B cell (primary cell): Measurements from ENCODE around the gene ADORA2B.

Experiments used
- EZH2 ChIP-seq: IDR thresholded peaks from 2 replicates; pipeline ENCODE4 v1.6.1; 2012; ENCODE audit warnings: borderline replicate concordance, low read depth, mild to moderate bottlenecking, moderate library complexity, low read length; ENCODE audit not compliant: insufficient read depth, poor library complexity, severe bottlenecking
- TF ChIP-seq, protein P1 (sequence below): fragments of 200-600 bp; IDR thresholded peaks from one replicate; pipeline ENCODE4 v1.8.0; 2022; ENCODE audit warnings: antibody characterized with exemption, mild to moderate bottlenecking

DNA sequence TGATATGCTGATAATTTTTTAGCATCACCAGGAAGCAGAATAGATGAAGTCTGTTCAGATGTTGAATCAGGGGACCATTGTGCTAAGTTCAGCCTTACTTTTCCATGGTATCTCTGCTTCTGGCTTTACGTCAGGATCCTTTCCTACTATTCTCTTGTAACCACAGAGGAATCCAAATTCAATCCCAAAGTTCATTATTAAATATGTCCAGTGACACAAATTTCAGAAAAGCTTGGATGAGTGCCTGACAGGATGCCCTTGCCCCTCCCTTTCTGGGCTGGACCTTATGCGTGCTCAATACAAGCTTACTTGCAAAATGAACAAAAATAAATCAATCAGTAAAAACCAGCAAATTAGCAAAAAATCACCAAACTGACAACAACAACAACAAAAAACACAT, 37.6 kb upstream of the ADORA2B start:
- TF ChIP-seq, protein P1, sequence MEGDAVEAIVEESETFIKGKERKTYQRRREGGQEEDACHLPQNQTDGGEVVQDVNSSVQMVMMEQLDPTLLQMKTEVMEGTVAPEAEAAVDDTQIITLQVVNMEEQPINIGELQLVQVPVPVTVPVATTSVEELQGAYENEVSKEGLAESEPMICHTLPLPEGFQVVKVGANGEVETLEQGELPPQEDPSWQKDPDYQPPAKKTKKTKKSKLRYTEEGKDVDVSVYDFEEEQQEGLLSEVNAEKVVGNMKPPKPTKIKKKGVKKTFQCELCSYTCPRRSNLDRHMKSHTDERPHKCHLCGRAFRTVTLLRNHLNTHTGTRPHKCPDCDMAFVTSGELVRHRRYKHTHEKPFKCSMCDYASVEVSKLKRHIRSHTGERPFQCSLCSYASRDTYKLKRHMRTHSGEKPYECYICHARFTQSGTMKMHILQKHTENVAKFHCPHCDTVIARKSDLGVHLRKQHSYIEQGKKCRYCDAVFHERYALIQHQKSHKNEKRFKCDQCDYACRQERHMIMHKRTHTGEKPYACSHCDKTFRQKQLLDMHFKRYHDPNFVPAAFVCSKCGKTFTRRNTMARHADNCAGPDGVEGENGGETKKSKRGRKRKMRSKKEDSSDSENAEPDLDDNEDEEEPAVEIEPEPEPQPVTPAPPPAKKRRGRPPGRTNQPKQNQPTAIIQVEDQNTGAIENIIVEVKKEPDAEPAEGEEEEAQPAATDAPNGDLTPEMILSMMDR, result no peak
- TF ChIP-seq EZH2, result no peak
